BE2C (cell line): ENCODE data around the gene TSPAN14.

Experiments
- DNase-seq: peaks from one replicate; pipeline ENCODE4 v3.0.0-alpha.2; 2020
- H3K27me3 ChIP-seq: fragments of 250-450 bp; sonication (Bioruptor Pico); 2 replicates; pipeline ENCODE4 v1.5.1; 2020; ENCODE audit warnings: mild to moderate bottlenecking
- H3K36me3 ChIP-seq: fragments of 250-450 bp; sonication (Bioruptor Pico); 2 replicates; pipeline ENCODE4 v1.5.1; 2020; ENCODE audit warnings: mild to moderate bottlenecking
- H3K4me1 ChIP-seq: fragments of 250-450 bp; sonication (Bioruptor Pico); 2 replicates; pipeline ENCODE4 v1.5.1; 2020
- H3K4me3 ChIP-seq: 2 replicates; pipeline ENCODE4 v1.5.1; 2011; ENCODE audit warnings: low read depth, low read length
- H3K9me3 ChIP-seq: fragments of 250-450 bp; sonication (Bioruptor Pico); 2 replicates; pipeline ENCODE4 v1.5.1; 2020
- CTCF ChIP-seq: IDR thresholded peaks from 2 replicates; pipeline ENCODE4 v1.5.1; 2012; ENCODE audit warnings: mild to moderate bottlenecking, low read depth, low read length

The TSPAN14 gene

DNA sequence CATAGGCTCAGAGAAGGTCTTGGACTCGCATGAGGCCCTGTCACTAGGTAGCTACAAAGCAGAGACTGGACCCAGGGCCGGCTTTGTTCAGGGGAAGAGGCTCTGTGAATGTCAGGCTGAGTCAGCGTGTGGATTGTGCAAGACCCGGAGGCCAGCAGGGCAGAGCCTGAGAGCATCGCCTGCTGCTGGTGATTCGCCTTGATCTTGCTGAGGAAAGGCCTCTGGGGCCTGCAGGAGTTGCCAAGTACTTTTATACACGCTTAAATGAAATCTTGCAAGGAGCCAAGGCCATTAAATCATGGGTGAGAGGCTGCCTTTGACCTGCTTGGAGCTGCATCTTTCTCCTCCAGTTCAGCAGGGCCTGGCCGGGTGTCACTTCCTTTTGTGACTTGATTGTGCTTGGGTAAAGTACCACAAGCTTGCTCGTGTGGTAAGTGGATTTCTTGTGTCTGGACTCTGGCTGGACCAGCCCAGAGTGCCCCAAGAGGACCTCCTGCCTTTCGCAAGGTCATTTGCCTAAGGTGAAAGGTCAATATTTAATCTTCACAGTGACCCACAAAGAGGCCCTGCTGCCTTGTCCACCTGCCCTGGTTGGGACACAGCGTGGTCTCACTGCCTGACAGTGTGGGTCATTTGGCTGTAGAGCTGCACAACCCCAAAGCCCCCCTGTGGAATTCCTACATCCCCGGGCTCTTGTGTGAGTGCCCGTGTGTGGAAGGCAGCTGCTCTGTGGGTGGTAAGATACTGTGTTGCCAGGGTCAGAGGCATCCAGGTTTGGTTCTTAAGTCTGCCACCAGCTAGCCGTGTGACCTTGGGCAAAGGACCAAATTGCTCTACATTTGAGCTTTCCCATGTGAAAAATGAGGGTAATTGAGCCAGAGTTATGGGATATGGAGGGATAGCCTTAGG lies 45.0 kb downstream of the TSPAN14 start:
- H3K9me3 ChIP-seq, result no peaks in the 10 kb centered on the region
- peak; percentile 25 for DNase-seq
- H3K36me3 ChIP-seq, result no peaks in the 10 kb centered on the region
- TF ChIP-seq CTCF, result no peak
- H3K4me3 ChIP-seq, result no peak overlapping the region
- no peaks in the 10 kb centered on the region for H3K4me1 ChIP-seq
- no peaks in the 10 kb centered on the region for H3K27me3 ChIP-seq

DNA sequence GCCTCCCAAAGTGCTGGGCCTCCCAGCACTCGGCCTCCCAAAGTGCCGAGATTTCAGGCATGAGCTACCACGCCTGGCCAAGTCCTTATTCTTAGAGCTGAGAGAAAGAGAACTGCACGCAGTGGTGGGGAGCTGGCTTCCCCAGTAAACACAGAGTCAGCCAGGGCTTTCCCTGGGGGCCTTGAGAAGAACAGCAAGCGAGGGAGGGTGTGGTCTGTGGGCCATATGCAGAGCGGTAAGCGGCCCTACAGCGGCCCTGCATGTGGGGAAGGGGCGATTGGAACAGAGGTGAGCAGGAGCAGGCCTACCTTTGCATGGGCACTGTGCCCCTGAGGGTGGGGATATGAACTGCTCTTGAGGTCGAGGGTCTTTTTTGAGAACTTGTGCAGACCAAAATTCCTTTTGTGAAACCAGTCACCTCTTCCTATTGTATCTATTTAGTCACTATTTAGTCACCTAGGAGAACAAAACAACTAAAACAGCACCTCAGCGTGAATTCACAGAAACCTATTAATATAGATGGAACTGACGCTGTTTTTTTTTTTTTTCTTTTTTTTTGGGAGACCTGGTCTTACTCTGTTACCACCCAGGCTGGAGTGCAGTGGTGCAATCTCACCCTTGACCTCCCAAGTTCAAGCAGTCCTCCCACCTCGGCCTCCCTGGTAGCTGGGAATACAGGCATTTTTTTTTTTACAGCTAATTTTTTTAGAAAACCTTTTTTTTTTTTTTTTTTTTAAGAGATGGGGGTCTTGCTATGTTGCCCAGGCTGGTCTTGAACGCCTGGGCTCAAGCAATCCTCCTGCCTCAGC lies 46.7 kb downstream of the TSPAN14 start:
- H3K4me1 ChIP-seq, result no peaks in the 10 kb centered on the region
- no peak for TF ChIP-seq CTCF
- no peak for DNase-seq
- H3K27me3 ChIP-seq, result no peaks in the 10 kb centered on the region
- H3K9me3 ChIP-seq, result no peaks in the 10 kb centered on the region
- no peak overlapping the region for H3K4me3 ChIP-seq
- no peaks in the 10 kb centered on the region for H3K36me3 ChIP-seq

DNA sequence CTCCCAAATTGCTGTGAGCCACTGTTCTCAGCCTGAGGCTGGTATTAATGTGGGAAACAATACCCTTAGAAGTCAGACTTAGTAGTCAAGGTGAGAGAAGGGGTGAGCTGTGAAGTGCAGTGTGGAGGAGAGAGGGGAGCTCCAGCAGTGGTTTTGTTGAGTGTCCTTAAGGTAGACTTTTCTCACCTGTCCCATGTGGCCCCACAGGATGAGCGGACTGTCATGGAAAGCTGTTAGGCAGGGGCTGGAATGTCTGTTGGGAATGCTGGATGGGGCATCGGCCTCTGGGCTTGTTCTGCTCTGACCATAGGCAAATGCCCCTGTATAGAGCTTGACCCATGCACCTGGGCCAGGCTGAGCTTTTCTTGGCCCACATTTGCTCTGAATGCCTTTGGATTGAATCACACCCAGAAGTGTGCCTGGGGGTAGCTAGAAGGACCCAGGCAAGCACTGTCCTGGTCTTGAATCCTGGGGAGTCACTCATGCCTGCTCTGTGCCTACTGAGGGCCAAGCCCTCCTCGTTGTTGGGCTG lies 47.3 kb downstream of the TSPAN14 start:
- Histone ChIP-seq H3K4me3 (no peak overlapping the region), H3K4me1 (no peaks in the 10 kb centered on the region), H3K36me3 (no peaks in the 10 kb centered on the region), H3K9me3 (no peaks in the 10 kb centered on the region), H3K27me3 (no peaks in the 10 kb centered on the region)
- no peak for DNase-seq
- no peak for TF ChIP-seq CTCF

GRCh38 chr10:80501913-80502521 lies 47.9 kb downstream of the TSPAN14 start:
- no peak for DNase-seq
- no peaks in the 10 kb centered on the region for H3K4me1 ChIP-seq

More at GRCh38 chr10:80501913-80502521, 47.9 kb downstream of the TSPAN14 start:
- H3K36me3 ChIP-seq, result no peaks in the 10 kb centered on the region
- TF ChIP-seq CTCF, result no peak
- no peak overlapping the region for H3K4me3 ChIP-seq
- H3K27me3 ChIP-seq, result no peaks in the 10 kb centered on the region
- H3K9me3 ChIP-seq, result no peaks in the 10 kb centered on the region
